Stimulated activated CD4-positive, alpha-beta T cell treated with anti-CD3 and anti-CD28 coated beads, Interleukin-12 subunit alpha, Interleukin-12 subunit beta, amount 100 ng/mL, for 48 hours (primary cell): ENCODE measurements around the gene HOXA3.

Experiments
- DNase-seq, 3 donors: peaks; one replicate each; pipeline ENCODE4 v3.0.0-alpha.2; 2020; ENCODE audit warnings: low read depth in 2 of 3, low spot score in 1 of 3

HOXA3 gene

DNA sequence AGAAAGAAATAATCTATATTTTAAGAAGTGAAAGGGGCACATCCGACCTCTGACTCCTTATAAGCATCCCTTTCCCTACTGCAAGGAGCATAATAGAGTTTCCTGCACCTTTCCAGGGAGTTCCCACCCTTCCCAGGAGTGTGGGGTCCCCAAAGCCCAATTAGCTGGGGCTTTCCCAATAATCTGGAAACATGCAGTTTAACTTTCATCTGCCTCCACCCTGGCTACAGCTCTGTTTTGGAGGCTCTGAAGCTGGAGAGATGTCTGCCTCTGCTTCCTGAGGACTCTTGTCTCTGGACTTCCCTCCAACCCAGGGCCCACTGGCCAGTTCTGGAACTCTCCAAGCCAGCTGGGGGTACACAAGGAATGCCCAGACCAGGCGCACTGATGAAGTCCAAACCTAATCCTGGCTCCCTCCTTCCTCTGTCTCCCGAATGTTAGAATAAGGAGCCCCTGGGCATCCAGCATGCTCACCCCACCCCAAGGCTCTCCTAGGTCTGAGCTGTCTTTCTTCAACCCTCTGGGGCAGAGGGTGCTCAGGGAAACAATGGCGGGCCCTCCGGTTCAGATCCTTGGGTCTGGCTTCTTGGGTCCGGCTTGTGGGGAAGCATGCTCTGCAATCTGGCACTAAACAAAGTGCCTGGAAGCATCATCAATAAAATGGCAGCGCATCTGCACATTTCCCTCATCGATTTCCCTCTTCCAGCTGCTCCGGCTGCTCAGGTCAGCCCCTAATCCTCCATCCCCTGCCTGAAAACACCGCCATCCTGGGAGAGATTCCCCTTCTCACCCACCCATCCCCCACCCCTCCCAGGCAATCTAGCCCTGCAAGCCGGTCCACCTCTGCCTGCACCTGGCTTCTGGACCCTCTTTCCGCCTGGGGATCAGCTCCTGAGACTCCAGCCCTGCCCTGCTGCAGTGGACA is 35.2 kb downstream of the HOXA3 start:
- no peak for DNase-seq

DNA sequence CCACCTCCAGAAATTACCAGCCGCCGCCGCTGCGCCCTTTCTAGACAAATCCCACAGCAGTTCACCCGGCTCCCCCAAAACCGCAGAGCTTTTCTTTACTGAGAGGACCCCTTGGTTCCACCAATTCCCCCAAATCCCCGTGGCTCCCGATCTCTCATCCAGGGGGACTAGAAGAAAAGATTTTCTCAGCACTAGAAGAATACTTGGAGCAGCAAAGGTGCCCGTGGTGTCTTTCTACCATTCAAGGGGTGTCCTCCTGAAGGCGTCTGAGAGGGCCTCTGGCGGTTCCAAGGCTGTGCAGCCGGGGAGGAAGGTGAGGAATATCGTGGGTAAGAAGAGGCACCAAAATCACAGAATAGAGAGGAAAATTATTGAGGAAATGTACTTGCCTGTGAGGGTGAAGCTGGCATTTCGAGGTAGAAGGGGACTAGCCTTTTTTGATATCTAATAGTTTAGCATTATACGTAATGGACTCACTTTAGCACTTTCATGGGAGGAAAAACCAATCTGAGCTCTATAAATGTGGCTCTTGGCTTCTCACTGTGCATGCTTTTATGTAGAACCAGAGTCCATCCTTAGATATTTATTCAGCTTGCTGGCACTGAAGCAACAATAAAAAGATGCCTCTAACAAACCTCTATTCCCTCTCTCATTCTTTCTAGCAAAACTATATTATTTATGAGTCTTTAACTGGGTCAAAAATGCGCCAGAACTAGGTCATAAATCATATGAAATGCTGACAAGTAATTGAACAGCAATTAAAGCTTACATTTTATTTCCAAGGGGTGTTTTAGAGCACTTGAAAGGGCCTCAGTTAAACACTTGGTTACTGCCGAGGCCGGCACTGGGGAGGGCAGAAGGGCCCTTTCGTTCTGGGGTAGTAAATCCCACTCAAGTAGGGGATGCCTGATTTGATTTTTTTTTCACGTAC is 36.1 kb downstream of the HOXA3 start:
- DNase-seq: no peak

DNA sequence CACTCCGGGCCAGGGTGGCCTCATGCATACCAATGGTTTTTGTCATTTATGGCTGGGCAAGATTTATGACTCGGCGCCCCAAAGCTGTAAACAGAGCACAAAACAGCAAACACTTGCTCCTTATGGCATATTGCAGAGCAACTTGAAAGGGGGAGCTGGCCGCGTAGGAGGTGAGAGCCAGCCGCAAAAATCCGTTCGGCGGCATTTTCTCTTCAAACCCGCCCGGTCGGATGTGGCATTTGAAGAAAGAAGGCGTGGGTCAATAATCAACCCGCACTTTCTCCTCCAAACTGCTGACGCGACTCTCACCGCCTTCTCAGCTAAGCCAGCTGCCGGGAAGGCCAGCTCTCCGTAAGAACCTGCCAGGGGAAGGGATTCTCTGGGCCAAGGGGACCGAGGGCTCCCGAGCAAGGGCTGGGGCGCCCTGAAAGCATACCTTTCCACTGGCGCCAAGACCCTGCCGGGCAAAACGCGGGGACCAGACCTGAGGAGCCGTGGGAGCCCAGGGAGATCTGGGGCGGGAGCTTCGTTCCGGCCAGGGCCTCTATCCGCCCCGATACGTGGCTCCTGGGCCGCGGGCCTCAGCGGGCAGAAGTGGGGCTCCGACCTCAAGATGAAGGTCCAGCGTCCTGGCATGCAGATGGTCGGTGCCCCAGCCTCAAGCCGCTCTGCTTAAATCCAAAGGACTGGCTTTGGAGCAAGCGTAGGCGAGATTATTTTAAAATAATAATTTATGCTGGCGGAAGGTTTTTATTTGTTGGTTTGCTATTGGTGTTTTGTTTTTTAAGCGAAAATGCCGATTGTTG is 37.0 kb downstream of the HOXA3 start:
- no peak for DNase-seq

DNA sequence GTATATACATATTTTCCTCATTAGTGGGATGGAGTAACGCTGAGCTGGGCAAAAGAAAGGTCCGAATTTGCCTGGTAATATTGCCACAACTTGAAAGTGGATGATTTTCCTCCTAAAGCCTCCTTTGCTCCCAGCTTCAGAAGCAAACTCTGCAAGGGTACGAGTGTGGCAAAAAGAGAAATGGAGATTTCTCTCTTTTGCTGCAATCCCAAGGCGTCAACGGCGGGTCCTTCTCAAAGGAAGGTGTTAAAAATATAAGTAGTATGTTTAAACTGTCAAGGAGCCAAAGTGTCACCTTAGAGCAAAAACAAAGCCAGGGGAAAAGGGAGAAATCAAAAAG is 37.5 kb downstream of the HOXA3 start:
- no peak for DNase-seq

DNA sequence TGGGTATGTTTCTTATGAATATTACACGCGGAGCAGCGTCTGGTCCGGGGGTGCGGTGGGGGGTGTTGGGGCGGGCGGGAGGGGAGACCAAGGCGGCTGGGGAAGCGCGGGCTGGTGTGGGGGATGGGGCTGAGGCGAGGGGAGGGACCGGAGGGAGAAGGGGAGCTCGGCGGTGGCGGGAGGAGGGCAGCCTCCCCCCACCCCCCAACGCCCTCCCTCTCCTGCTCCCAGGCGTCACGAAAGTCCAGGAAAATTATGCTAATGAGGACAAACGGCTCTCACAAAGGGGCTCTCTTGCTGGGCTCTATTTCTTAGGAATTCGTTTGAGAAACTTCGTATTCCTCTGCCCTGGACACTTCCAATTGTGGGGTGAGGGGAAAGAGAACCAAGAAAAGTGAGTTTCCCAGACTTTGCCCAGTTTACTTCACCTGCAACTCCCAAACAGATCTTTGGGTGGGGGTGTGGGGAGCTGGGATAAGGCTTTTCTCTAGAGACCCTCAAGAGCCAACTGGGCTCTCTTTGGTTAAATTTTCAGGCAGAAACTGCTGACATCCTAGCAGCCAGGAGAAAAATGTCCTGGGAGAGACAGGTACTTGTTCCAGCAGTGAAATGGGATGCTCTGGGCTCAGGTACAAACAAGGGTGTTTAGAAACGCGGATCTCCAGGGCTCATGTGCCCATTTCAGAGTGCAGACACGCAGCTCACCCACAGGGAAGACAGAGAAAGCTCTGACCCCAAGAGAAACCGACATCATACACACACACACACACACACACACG is 38.2 kb downstream of the HOXA3 start:
- DNase-seq: no peak

DNA sequence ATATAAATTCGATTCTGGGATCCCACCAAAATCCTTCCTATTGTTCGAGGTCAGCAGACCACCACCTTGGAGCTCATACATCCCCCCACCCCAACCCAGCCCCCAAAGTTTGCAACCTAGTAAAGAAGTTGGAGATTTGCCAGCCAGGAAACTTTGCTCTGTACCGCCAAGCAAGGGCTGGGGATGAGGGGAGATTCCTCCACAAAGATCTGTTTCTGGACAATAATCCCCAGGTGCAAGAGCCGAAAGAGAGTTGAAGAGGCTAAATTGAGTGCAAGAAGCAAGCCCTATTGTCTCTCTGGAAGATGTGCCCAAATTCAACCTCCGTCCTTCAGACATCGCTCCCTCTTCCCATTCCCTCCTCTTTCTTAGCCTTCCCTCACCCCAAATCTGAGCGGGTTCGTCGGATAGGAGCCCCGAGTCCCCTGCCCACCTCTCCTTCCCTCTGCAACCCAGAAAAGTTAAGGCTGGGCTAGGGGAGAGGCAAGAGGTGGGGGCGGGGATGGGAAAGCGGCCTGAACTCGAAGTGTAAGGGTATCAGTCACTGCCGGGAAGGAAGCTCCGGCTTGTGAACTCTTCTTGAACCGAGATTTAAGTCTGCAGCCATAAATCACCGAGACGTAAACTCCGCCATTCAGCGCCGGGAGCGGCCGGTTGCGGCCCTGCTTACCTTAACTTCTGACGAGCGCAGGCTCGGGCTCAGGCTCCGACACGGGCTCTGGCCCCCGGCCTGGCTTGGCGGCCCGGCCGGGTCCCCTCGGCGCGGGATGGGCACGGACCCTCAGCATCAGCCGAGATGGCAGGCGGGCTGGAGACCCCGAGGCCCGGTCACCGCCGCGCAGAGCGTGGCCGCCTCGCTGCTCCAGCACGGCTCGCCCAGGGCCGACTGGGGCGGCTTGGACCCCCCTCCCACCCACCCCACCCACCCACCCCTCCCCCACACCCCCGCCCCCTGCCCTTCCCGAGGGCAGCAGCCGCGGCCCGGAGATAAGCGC is 39.1 kb downstream of the HOXA3 start:
- no peak for DNase-seq

DNA sequence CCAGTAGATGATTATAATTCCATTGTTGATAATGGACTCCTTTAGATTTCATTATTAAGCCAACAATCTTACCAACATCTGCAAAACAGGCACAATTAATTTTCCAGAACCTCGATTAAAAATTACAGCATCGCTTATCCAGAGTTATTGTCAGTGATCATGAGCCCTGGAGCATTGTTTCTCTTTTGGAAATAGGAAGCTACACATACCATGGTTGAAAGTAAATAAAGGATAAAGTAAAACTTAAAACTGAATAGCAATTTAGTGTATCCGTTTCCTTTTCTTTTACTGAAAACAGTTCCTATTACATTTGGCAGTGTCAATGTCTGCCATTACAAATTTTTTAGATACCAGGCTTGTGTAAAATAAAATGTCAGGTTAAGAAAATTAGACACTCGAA is 40.0 kb downstream of the HOXA3 start:
- no peak for DNase-seq

DNA sequence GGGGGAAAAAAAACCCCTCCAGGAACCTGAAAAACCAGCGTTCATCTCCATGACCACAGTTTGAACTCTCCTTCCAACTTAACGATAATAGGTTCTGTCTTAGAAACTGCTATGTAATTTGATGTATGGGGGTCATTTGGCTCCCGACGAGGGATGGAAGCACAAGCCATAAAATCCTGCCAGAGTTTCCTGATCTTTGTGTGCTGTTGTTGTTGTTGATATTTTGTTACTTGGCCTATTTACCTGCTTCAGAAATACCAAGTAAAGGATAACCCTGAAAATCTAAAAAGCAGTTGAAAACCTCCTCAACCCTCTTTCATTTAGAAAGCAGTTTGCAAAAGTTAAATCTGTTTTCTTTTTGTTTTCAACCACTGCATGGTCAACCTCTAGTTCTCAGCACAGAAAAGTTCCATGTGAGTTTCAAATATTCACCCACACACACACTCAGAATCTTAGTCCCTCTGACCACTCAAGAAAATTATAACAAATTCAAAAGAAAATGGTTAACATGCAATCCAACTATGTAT is 40.6 kb downstream of the HOXA3 start:
- no peak for DNase-seq

DNA sequence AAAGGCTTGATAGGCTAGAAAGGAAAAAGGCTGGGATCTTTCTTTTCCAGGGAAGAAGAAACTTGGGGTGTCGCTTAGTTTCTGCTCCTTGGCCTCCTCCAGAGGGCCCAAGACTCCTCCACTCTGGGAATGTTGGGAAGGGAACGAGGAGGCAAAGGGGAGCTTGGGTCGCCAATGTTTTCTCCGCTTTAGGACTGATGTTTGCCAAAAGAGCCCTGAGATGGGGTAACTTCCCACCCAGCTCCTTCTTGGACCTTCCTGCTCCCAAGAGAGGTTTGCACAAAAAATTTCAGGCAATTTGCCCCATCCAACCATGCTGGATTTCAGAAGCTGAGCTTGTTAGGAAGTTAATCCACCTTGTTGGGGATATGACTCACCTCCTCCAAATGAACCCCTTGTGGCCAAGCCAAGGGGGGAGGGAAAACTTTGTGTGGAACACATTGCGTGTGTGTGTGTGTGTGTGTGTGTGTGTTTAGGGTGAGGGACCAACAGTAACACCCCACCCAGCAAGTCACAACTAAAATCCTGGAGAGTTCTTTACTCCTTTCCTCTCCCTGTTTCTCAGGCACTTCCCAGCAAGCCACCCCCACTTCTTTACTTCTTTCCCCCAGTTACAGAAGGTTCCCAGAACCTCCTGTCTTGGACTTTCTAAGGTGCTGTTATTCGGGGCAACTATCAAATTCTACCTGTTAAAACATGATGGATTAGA is 41.2 kb downstream of the HOXA3 start:
- DNase-seq: no peak

DNA sequence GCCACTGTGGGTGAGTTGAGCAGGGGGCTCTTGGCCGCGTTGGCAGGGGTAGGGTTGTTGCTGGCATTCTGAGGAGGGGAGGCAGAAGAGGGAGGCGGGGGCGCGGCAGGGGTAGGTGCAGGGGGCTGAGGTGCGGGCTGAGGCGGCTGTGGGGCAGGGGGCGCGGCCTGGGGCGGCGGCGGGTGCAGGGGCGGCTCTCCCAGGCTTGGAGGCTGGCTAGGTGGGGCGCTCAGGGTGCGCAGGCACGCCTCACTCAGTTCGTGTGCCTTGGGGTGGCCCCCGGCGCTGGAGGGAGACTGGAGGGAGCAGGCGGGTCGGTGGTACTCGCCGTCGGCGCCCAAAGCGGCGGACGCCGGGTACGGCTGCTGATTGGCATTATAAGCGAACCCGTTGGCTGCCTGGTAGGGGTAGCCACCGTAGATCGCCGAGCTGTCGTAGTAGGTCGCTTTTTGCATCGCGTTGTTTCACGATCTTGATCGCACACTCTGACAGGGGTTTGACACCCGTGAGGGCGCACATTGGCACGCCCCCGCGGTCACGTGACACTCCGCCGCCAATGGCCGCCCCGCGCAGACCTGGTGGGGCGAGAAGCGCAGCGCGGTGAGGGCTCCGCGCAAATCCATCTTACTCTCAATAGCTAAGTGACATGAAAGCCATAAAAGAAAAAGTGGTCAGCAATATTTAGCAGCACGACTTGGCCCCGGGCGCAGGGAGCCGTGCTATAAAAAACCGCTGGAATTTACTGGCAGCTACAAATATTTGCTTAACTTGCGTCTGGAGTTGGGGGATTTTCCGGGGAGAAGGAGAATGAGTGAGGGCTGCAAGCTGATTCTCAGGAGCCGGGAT is 42.0 kb downstream of the HOXA3 start:
- DNase-seq: no peak

DNA sequence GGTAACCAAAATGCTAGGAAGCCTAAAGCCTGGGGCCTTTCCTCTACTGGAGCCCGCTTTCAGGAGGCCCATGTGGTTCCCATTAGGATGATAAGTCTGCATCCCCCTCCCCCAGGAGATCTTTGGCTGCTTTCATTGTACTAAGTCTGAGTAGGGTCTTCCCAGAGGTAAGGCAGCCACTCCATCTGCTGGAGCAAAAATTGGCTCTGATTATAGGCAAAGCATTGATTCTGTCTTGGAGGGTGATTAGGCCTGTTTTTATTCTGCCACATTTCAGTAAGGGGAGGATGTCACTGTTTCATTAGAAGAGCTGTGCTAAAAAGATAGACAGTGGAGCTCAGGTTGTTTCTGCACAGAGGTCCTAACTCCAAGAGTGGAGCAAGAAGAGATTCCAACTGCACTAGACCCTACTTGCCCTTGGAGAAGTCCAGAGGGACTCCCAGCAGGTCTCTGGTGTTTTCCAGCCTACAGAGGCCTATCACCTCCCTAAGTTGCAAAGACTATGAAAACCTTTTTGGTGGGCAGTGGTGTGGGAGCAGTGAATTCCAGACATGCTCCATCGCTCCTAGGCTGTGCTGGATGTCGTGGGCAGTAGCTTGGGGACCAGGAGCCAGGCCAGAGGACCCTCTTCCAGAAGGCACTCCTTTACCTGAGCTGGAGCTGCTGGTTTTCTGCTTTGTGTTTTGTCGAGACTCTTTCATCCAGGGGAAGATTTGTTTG is 42.8 kb downstream of the HOXA3 start:
- DNase-seq: no peak

DNA sequence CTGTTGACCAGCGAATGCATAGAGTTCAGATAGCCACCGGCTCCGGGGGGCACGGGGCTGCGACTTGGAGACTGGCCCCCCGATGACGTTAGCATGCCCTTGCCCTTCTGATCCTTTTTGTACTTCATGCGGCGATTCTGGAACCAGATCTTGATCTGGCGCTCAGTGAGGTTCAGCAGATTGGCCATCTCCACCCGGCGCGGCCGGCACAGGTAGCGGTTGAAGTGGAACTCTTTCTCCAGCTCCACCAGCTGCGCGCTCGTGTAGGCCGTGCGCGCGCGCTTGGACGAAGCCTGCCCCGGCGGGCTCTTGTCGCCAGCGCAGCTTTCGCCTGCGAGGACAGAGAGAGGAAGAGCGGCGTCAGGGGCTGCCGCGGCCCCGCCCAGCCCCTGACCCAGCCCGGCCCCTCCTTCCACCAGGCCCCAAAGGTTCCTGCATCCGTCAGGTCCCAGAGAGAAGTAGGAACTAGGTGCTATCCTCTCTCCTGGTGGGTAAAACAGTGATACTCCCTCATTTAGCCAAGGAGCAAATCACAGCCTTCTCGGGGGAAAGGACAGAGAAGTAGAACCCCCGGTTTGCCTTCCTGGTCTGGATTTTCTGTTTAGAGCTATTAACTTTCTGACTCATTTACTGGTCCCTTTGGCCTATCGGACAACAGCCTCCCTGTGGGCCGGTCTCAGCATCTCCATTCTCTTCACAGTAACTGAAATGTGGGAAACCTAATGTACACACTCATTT is 43.8 kb downstream of the HOXA3 start:
- no peak for DNase-seq

DNA sequence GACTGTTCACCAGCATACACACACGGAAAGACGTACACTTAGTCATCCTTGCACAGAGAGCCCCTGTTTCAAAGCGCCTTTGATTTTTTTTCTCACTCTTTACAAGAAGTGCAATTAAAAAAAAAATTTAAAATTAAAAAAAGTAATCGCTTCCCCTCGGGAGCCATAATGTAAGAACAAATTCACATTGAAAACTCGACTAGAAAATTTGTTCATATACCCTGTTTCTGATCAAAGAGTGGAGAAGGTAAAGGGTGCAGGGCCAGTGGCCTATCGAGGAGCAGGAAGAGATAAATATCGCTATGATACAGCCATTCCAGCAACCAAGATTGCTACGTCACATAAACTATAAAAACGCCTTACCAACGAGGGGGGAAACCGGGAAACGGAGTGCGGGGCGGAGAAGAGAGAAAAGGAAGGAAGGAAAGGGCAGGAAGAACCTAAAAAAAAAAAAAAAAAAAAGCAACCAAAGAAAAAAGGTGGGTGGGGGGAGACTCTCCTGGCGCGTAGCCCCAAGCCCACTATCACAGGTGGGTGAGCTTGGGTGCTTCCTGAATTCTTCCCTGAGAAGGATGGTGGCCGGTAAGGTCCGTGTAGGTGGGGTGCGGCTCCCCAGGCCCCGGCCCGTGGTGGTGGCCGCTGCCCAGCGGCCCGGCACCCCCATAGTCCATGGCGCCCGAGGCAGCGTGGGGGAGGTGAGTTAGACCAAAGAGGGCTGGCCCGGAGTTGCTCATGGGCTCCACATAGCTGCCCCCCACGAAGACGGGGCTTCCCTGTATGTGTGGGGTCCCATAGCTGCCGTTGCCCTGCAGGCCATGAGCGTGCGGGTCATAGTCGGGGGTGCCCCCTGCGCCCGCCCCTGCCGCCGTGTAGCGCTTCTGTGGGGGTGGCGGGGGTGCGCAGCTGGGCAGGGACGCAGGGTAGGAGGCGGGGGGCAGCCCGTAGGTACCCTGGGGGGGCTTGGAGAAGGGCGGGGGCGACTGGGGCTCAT is 44.7 kb downstream of the HOXA3 start:
- no peak for DNase-seq

DNA sequence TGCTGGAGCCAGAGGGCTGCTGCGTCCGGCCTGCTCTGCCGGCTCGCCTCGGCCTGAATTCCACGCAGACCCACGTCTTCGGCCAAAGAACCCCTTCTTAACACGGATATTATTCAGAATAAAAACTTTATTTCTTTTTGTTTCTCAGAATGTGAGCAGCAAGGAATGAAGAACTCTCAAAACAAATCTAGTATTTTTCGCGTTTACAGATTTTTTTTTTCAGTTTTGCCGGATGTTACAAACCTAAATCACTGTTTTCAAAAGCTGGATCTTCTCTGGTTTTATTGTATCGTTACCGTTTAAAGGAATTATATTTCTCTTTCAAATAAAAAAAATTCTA is 45.5 kb downstream of the HOXA3 start:
- no peak for DNase-seq
